ENCODE data around the gene CHRNA10.

DNA sequence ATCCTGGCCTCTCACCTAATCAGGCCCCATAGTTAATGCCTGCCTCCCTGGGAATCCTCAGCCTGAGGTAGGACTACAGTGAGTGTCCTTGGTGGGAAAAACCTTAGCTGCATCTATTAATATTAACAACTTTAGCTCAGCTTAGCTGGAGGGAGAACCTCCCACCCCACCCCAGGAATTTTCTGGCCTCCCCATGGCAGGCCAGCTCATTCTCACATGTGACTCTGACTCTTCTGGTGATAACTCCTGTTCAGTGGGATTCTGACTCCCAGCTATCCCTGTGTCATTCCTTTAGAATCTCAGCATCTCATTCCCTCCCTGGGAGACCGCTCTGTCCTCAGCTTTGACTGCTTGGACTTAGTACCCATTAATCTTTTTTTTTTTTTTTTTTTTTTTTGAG lies 43.9 kb downstream of the CHRNA10 start:
- TF ChIP-seq CTCF (IDR thresholded peaks at IDR 0.05) = no peak
- no peak for TF ChIP-seq EP300 (IDR thresholded peaks at IDR 0.05; ENCODE audit: low read depth)

All from transverse colon (tissue), 3 donors.